ENCODE data around the gene GSTA3.

- TF ChIP-seq POLR2A (IDR thresholded peaks at IDR 0.05) (no peak), CTCF (IDR thresholded peaks at IDR 0.05) (no peak)
Observed at GRCh38 chr6:52876056-52876787, 33.3 kb downstream of the GSTA3 start.
